ENCODE measurements around the gene SEPTIN5.

- TF ChIP-seq REST (IDR thresholded peaks at IDR 0.05) (no peak), POLR2A (IDR thresholded peaks at IDR 0.05; ENCODE audit: low read length) (no peak)
Measured at GRCh38 chr22:19710769-19711106, 3.6 kb upstream of the SEPTIN5 start.

All from A549 (cell line).